Measurements from ENCODE around the gene RGS14. TPM values are rescaled to one million over a fixed set of nuclear protein-coding genes. Genes with fewer than 3 reads are reported as not detected.

The RGS14 gene
- total and polyA plus RNA-seq, 4 experiments from 2014 or later: 62.3 to 168 (median 132) TPM

DNA sequence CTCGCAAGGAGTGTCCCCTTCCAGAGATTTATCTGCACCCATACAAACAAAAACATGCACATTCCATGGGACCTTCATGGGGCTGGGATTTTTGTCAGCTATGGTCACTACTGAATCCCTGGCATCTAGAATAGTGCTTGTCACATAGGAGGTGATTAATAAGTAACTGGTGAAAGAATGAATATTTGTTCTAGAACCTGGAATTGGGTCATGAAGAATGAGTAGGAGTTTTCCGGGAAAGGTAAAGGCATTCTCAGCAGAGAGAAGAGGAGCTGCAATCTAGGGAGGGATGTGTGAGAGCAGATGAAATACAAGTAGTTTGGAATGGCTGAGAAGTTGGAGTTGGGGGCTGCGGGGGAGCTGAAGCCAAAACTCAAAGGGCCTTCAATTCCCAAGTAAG, 3.5 kb upstream of the RGS14 start:
- Histone ChIP-seq H3K4me1 (ENCODE audit: insufficient read depth, low read length) (peaks cover 60% of the 10 kb centered on the region), H3K4me3 (ENCODE audit: low read length in 2 of 2) (no peak overlapping the region), H3K36me3 (ENCODE audit: insufficient read depth, low read length) (peaks cover 7% of the 10 kb centered on the region), H3K9me3 (ENCODE audit: control insufficient read depth in 1 of 2, low read length in 2 of 2) (no peaks in the 10 kb centered on the region), H3K27ac (ENCODE audit: low read depth, low read length) (no peak overlapping the region), H3K27me3 (ENCODE audit: insufficient read depth, low read length) (no peaks in the 10 kb centered on the region)
- ChIA-PET CTCF (ENCODE audit: partially characterized antibody) (interaction anchor here (0.7 to 8.7 kb wide), 3 partner anchors 16 to 215 kb away, joined by 3 to 90 read pairs (median 32); no protein-coding TSS in a partner anchor), POLR2A (ENCODE audit: partially characterized antibody) (interaction anchor here (1.7 to 4.9 kb wide), 3 partner anchors 75 to 101 kb away, joined by 4 to 22 read pairs (median 18); partner anchors contain the start of gene PRR7)
- H3K4me1 Mint-ChIP-seq: peaks cover 45 to 90% (median 66%) of the 10 kb centered on the region in 4 donors
- H3K36me3 Mint-ChIP-seq: peaks cover 5 to 31% of the 10 kb centered on the region in 2 donors
- H3K27ac Mint-ChIP-seq: peak overlapping the region in 2 of 7 donors; percentile 47 to 57
- no peak for DNase-seq
- intact Hi-C loops (cut with micrococcal nuclease): no loop called here
- H3K4me3 Mint-ChIP-seq: peak overlapping the region in 2 of 8 donors; percentile 40 to 48
- H3K27me3 Mint-ChIP-seq: no peaks in the 10 kb centered on the region
- peaks cover 0 to 3% (median under 1%) of the 10 kb centered on the region in 8 donors for H3K9me3 Mint-ChIP-seq

DNA sequence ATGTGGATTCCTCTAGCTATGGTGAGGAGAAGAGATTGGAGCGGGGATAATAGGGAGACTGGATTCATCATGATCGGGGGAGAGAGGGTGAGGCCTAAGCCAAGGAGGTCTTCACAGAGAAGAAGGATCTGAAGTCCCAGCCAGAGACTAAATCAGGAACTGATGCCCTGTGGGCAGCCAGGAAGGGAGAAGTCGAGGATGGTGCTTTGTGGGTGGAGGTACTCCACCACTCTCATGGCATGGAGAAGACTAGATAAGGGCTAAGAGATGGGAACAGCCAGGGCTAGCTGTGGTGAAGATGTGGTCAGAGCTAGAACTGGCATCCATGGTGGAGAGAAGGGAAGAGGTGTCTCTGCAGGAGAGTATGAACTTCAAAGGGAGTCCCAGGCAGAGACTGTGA, 3.0 kb upstream of the RGS14 start:
- DNase-seq: peak in 1 of 5 donors; percentile 15
- H3K9me3 ChIP-seq (ENCODE audit: control insufficient read depth in 1 of 2, low read length in 2 of 2): no peaks in the 10 kb centered on the region
- no peak overlapping the region for H3K4me3 ChIP-seq (ENCODE audit: low read length in 2 of 2)
- peaks cover 0 to 3% (median under 1%) of the 10 kb centered on the region in 8 donors for H3K9me3 Mint-ChIP-seq
- peak overlapping the region in 4 of 7 donors; percentile 33 to 69 (median 62) for H3K27ac Mint-ChIP-seq
- H3K4me3 Mint-ChIP-seq: peak overlapping the region in 5 of 8 donors; percentile 18 to 48 (median 40)
- ChIA-PET POLR2A (ENCODE audit: partially characterized antibody) (interaction anchor here (1.7 to 4.9 kb wide), 4 partner anchors 35 to 100 kb away, joined by 4 to 34 read pairs (median 20); partner anchors contain the start of gene PRR7), CTCF (ENCODE audit: partially characterized antibody) (interaction anchor here (5.2 to 8.7 kb wide), 2 partner anchors 15 to 49 kb away, joined by 32 to 90 read pairs; no protein-coding TSS in a partner anchor)
- H3K36me3 Mint-ChIP-seq: peaks cover 6 to 29% of the 10 kb centered on the region in 2 donors
- H3K4me1 ChIP-seq (ENCODE audit: insufficient read depth, low read length): peaks cover 60% of the 10 kb centered on the region
- no peaks in the 10 kb centered on the region for H3K27me3 Mint-ChIP-seq
- intact Hi-C loops (cut with micrococcal nuclease): loop anchor here (5.0 kb wide), 1 partner anchor 38 kb away; no protein-coding TSS in a partner anchor
- H3K36me3 ChIP-seq (ENCODE audit: insufficient read depth, low read length): peaks cover 3% of the 10 kb centered on the region
- H3K27ac ChIP-seq (ENCODE audit: low read depth, low read length): no peak overlapping the region
- H3K27me3 ChIP-seq (ENCODE audit: insufficient read depth, low read length): no peaks in the 10 kb centered on the region
- H3K4me1 Mint-ChIP-seq: peaks cover 42 to 90% (median 67%) of the 10 kb centered on the region in 4 donors

GRCh38 chr5:177355162-177355867, 2.4 kb upstream of the RGS14 start:
- POLR2A ChIA-PET (ENCODE audit: partially characterized antibody): interaction anchor here (1.7 to 4.9 kb wide), 5 partner anchors 17 to 100 kb away, joined by 4 to 43 read pairs (median 22); partner anchors contain the start of gene PRR7
- intact Hi-C loops (cut with micrococcal nuclease): loop anchor here (5.0 kb wide), 1 partner anchor 37 kb away; no protein-coding TSS in a partner anchor

GRCh38 chr5:177355868-177356168, 1.9 kb upstream of the RGS14 start:
- Mint-ChIP-seq H3K36me3 (peaks cover 7 to 28% of the 10 kb centered on the region in 2 donors), H3K4me1 (peaks cover 41 to 89% (median 65%) of the 10 kb centered on the region in 4 donors), H3K4me3 (peak overlapping the region in 1 of 8 donors; percentile 13), H3K27me3 (no peaks in the 10 kb centered on the region), H3K27ac (peak overlapping the region in 3 of 7 donors; percentile 37 to 97 (median 89)), H3K9me3 (peaks cover 0 to 3% (median under 1%) of the 10 kb centered on the region in 8 donors)
- peaks cover 60% of the 10 kb centered on the region for H3K4me1 ChIP-seq (ENCODE audit: insufficient read depth, low read length)
- intact Hi-C loops (cut with micrococcal nuclease): loop anchor here (5.0 kb wide), 1 partner anchor 36 kb away; no protein-coding TSS in a partner anchor
- no peaks in the 10 kb centered on the region for H3K36me3 ChIP-seq (ENCODE audit: insufficient read depth, low read length)
- POLR2A ChIA-PET (ENCODE audit: partially characterized antibody): interaction anchor here (1.0 to 4.9 kb wide), 7 partner anchors 16 to 99 kb away, joined by 4 to 43 read pairs (median 18); partner anchors contain the start of gene PRR7
- no peak overlapping the region for H3K4me3 ChIP-seq (ENCODE audit: low read length in 2 of 2)
- H3K9me3 ChIP-seq (ENCODE audit: control insufficient read depth in 1 of 2, low read length in 2 of 2): no peaks in the 10 kb centered on the region
- no peak for DNase-seq
- CTCF ChIA-PET (ENCODE audit: partially characterized antibody): interaction anchor here (1.3 to 8.7 kb wide), 5 partner anchors 14 to 100 kb away, joined by 5 to 90 read pairs (median 7); no protein-coding TSS in a partner anchor
- H3K27me3 ChIP-seq (ENCODE audit: insufficient read depth, low read length): no peaks in the 10 kb centered on the region
- no peak overlapping the region for H3K27ac ChIP-seq (ENCODE audit: low read depth, low read length)

More at GRCh38 chr5:177355162-177355867, 2.4 kb upstream of the RGS14 start:
- DNase-seq: no peak
- Mint-ChIP-seq H3K27me3 (no peaks in the 10 kb centered on the region), H3K27ac (peak overlapping the region in 4 of 7 donors; percentile 33 to 89 (median 36)), H3K36me3 (peaks cover 7 to 31% of the 10 kb centered on the region in 2 donors), H3K4me3 (peak overlapping the region in 3 of 8 donors; percentile 13 to 65 (median 49)), H3K4me1 (peaks cover 43 to 90% (median 67%) of the 10 kb centered on the region in 4 donors), H3K9me3 (peaks cover 0 to 3% (median under 1%) of the 10 kb centered on the region in 8 donors)
- Histone ChIP-seq H3K4me3 (ENCODE audit: low read length in 2 of 2) (no peak overlapping the region), H3K4me1 (ENCODE audit: insufficient read depth, low read length) (peaks cover 60% of the 10 kb centered on the region), H3K27ac (ENCODE audit: low read depth, low read length) (no peak overlapping the region), H3K36me3 (ENCODE audit: insufficient read depth, low read length) (no peaks in the 10 kb centered on the region), H3K9me3 (ENCODE audit: control insufficient read depth in 1 of 2, low read length in 2 of 2) (no peaks in the 10 kb centered on the region), H3K27me3 (ENCODE audit: insufficient read depth, low read length) (no peaks in the 10 kb centered on the region)
- CTCF ChIA-PET (ENCODE audit: partially characterized antibody): interaction anchor here (1.3 to 8.7 kb wide), 5 partner anchors 15 to 48 kb away, joined by 5 to 90 read pairs (median 11); no protein-coding TSS in a partner anchor

DNA sequence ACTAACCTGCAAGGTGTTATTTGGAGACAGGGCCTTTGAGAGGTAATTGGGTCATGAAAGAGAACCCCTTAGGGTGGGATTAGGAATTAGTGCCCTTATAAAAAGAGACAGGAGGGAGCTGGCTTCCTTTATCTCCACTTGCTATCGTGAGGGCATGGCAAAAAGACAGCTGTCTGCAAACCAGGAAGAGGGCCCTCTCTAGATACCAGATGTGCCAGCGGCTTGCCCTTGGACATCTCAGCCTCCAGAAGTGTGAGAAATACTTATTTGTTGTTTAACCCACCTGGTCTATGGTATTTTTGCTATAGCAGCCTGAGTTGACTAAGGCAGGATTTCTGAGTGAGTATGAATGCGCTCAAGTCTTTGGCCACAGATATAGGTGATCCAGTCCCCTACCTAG, 978 bp upstream of the RGS14 start:
- no peak for DNase-seq
- Histone ChIP-seq H3K27me3 (ENCODE audit: insufficient read depth, low read length) (no peaks in the 10 kb centered on the region), H3K9me3 (ENCODE audit: control insufficient read depth in 1 of 2, low read length in 2 of 2) (no peaks in the 10 kb centered on the region), H3K4me3 (ENCODE audit: low read length in 2 of 2) (peak overlapping the region in 1 of 2 donors; percentile 92), H3K27ac (ENCODE audit: low read depth, low read length) (peak overlapping the region; percentile 75), H3K4me1 (ENCODE audit: insufficient read depth, low read length) (peaks cover 66% of the 10 kb centered on the region), H3K36me3 (ENCODE audit: insufficient read depth, low read length) (no peaks in the 10 kb centered on the region)
- peaks cover 44 to 89% (median 68%) of the 10 kb centered on the region in 4 donors for H3K4me1 Mint-ChIP-seq
- peaks cover 0 to 3% (median under 1%) of the 10 kb centered on the region in 8 donors for H3K9me3 Mint-ChIP-seq
- ChIA-PET POLR2A (ENCODE audit: partially characterized antibody) (interaction anchor here (0.6 to 4.9 kb wide), 13 partner anchors 11 to 98 kb away, joined by 3 to 43 read pairs (median 7); partner anchors contain the start of genes GRK6, MXD3 and PRR7), CTCF (ENCODE audit: partially characterized antibody) (interaction anchor here (1.1 to 8.7 kb wide), 7 partner anchors 13 to 99 kb away, joined by 3 to 90 read pairs (median 7); partner anchors contain the start of gene SLC34A1)
- H3K4me3 Mint-ChIP-seq: peak overlapping the region; percentile 84 to 97 (median 90)
- peaks cover 7 to 21% of the 10 kb centered on the region in 2 donors for H3K36me3 Mint-ChIP-seq
- no peaks in the 10 kb centered on the region for H3K27me3 Mint-ChIP-seq
- peak overlapping the region; percentile 89 to 97 (median 97) for H3K27ac Mint-ChIP-seq
- intact Hi-C loops (cut with micrococcal nuclease): loop anchor here (1.0 to 5.0 kb wide), 3 partner anchors 16 to 70 kb away; partner anchors contain the start of gene GRK6

DNA sequence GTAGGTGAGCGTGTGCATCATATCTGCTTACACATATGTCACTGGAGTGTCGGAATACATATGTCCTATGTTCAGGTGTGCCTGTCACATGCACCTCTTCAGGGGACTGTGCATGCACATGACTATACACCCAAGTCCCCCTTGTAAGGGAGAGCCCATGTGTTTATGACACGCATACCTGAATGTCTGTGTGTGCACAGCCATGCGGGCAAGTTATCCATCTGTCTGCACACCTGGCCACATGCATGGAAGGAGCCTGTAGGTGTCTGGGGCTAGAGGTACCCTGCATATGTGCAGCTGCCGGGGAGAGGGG, 622 bp upstream of the RGS14 start:
- H3K4me3 Mint-ChIP-seq: peak overlapping the region; percentile 84 to 97 (median 90)
- Histone ChIP-seq H3K9me3 (ENCODE audit: control insufficient read depth in 1 of 2, low read length in 2 of 2) (no peaks in the 10 kb centered on the region), H3K36me3 (ENCODE audit: insufficient read depth, low read length) (no peaks in the 10 kb centered on the region), H3K27ac (ENCODE audit: low read depth, low read length) (peak overlapping the region; percentile 75), H3K27me3 (ENCODE audit: insufficient read depth, low read length) (no peaks in the 10 kb centered on the region), H3K4me1 (ENCODE audit: insufficient read depth, low read length) (peaks cover 66% of the 10 kb centered on the region), H3K4me3 (ENCODE audit: low read length in 2 of 2) (peak overlapping the region; percentile 4 to 92)
- ChIA-PET POLR2A (ENCODE audit: partially characterized antibody) (interaction anchor here (0.6 to 4.9 kb wide), 13 partner anchors 8 to 98 kb away, joined by 3 to 43 read pairs (median 7); partner anchors contain the start of genes GRK6, MXD3 and PRR7), CTCF (ENCODE audit: partially characterized antibody) (interaction anchor here (1.1 to 8.7 kb wide), 10 partner anchors 13 to 98 kb away, joined by 3 to 90 read pairs (median 8); partner anchors contain the start of gene SLC34A1)
- peaks cover 48 to 89% (median 69%) of the 10 kb centered on the region in 4 donors for H3K4me1 Mint-ChIP-seq
- intact Hi-C loops (cut with micrococcal nuclease): loop anchor here (1.0 to 5.0 kb wide), 3 partner anchors 15 to 69 kb away; partner anchors contain the start of gene GRK6
- peak in 1 of 5 donors; percentile 46 for DNase-seq
- no peaks in the 10 kb centered on the region for H3K27me3 Mint-ChIP-seq
- peaks cover 0 to 3% (median under 1%) of the 10 kb centered on the region in 8 donors for H3K9me3 Mint-ChIP-seq
- peaks cover 7 to 25% of the 10 kb centered on the region in 2 donors for H3K36me3 Mint-ChIP-seq
- peak overlapping the region; percentile 89 to 97 (median 97) for H3K27ac Mint-ChIP-seq
